OCI-LY7 (cell line): ENCODE data around the gene CNTN4. TPM values are rescaled to one million over a fixed set of nuclear protein-coding genes. Genes with fewer than 3 reads are reported as not detected.

ENCODE experiments used
- BruUV-seq: library from RNA; stranded (reverse); fragments of 400-500 nt; replicated peaks from 2 replicates; lab custom pipeline; 2021; lab: Mats Ljungman, UMichigan
- CTCF ChIA-PET: fragments of 300-600 bp; sonication (Branson Sonifier 250); formaldehyde crosslinking; loops from one replicate; lab custom pipeline; 2022; ENCODE audit warnings: antibody characterized with exemption; ENCODE audit not compliant: unreplicated experiment; lab: Charles Lee
- POLR2A ChIA-PET: fragments of 300-600 bp; sonication (Branson Sonifier 250); formaldehyde crosslinking; loops from one replicate; lab custom pipeline; 2022; ENCODE audit warnings: antibody characterized with exemption; lab: Charles Lee
- DNase-seq: peaks from one replicate; pipeline ENCODE4 v3.0.0-alpha.2; 2015; ENCODE audit warnings: low spot score
- H2AFZ ChIP-seq: fragments of 200-600 bp; sonication (generic), shearing (Covaris generic); 2 replicates; pipeline ENCODE4 v1.6.1; 2014; ENCODE audit warnings: mild to moderate bottlenecking, antibody characterized with exemption, low read length, moderate library complexity
- H3K27ac ChIP-seq: fragments of 200-600 bp; sonication (generic); 2 replicates; pipeline ENCODE4 v1.5.1; 2014; ENCODE audit warnings: mixed run types, low read depth, mild to moderate bottlenecking, moderate library complexity, low read length, inconsistent platforms; ENCODE audit not compliant: poor library complexity, severe bottlenecking
- H3K36me3 ChIP-seq: fragments of 200-600 bp; sonication (generic); 2 replicates; pipeline ENCODE4 v1.6.1; 2014; ENCODE audit warnings: mild to moderate bottlenecking, antibody characterized with exemption, low read length, moderate library complexity, mixed read lengths; ENCODE audit not compliant: insufficient read depth
- H3K4me1 ChIP-seq: fragments of 200-600 bp; sonication (generic); 2 replicates; pipeline ENCODE4 v1.5.1; 2014; ENCODE audit warnings: mild to moderate bottlenecking, low read length; ENCODE audit not compliant: insufficient read depth, poor library complexity, severe bottlenecking
- H3K4me2 ChIP-seq: fragments of 200-600 bp; sonication (generic); 2 replicates; pipeline ENCODE4 v1.6.1; 2014; ENCODE audit warnings: mild to moderate bottlenecking, low read length
- H3K4me3 ChIP-seq: fragments of 200-600 bp; sonication (generic); 2 replicates; pipeline ENCODE4 v1.5.1; 2014; ENCODE audit warnings: mild to moderate bottlenecking, low read depth, low read length; ENCODE audit not compliant: poor library complexity, severe bottlenecking
- H3K79me2 ChIP-seq: fragments of 200-600 bp; sonication (generic); 2 replicates; pipeline ENCODE4 v1.6.1; 2016; ENCODE audit warnings: low read depth, mild to moderate bottlenecking, low read length, moderate library complexity, mixed read lengths; ENCODE audit not compliant: insufficient read depth
- H3K9me2 ChIP-seq: fragments of 200-600 bp; sonication (generic); 2 replicates; pipeline ENCODE4 v1.6.1; 2016; ENCODE audit warnings: mild to moderate bottlenecking, low read length, mixed read lengths; ENCODE audit not compliant: insufficient read depth
- H3K9me3 ChIP-seq: fragments of 200-600 bp; sonication (generic); 2 replicates; pipeline ENCODE4 v1.6.1; 2014; ENCODE audit warnings: mild to moderate bottlenecking, mixed run types, low read length, mixed read lengths
- H4K20me1 ChIP-seq: fragments of 200-600 bp; sonication (generic); 2 replicates; pipeline ENCODE4 v1.6.1; 2014; ENCODE audit warnings: mild to moderate bottlenecking, antibody characterized with exemption, low read length, moderate library complexity, mixed read lengths; ENCODE audit not compliant: insufficient read depth
- CTCF ChIP-seq: fragments of 200-600 bp; sonication (generic); conservative IDR thresholded peaks from 2 replicates; pipeline ENCODE4 v1.5.1; 2014; ENCODE audit warnings: mild to moderate bottlenecking, antibody characterized with exemption, low read length, moderate library complexity, mixed read lengths
- EZH2phosphoT487 ChIP-seq: fragments of 200-600 bp; sonication (generic); IDR thresholded peaks from 2 replicates; pipeline ENCODE4 v1.6.1; 2018; ENCODE audit warnings: low read depth, borderline replicate concordance, mild to moderate bottlenecking, mixed run types, antibody characterized with exemption, low read length, moderate library complexity, mixed read lengths
- intact Hi-C: fragments of 100-400 bp; cut with micrococcal nuclease; formaldehyde crosslinking; loops from one replicate; pipeline ENCODE4 v1.10.0; 2022; ENCODE audit not compliant: unreplicated experiment
- total RNA-seq, 2 experiments: library from RNA; depleted of rRNA in 1 of 2; stranded (reverse); fragments of >200 nt in 1 of 2; shearing (Covaris generic) in 1 of 2; gene quantifications; 2 replicates each; pipeline ENCODE4 v1.2.3, GENCODE V29; 2014 to 2022

CNTN4 gene
- total RNA-seq, 2 experiments from 2014 or later: not detected

GRCh38 chr3:2578560-2578959, 479.9 kb downstream of the CNTN4 start:
- no TSS peak for BruUV-seq
- intact Hi-C loops: no loop called here
- CTCF ChIA-PET: no interaction called here

GRCh38 chr3:2579206-2579605, 480.5 kb downstream of the CNTN4 start:
- H3K4me2 ChIP-seq: no peak overlapping the region
- no TSS peak for BruUV-seq
- TF ChIP-seq CTCF (no peak), EZH2phosphoT487 (no peak)
- H4K20me1 ChIP-seq: no peaks in the 10 kb centered on the region
- H3K36me3 ChIP-seq: no peaks in the 10 kb centered on the region
- no peak overlapping the region for H2AFZ ChIP-seq
- intact Hi-C loops: no loop called here
- CTCF ChIA-PET: no interaction called here
- H3K9me2 ChIP-seq: no peaks in the 10 kb centered on the region
- no peak for DNase-seq
- no peak overlapping the region for H3K4me3 ChIP-seq
- no peaks in the 10 kb centered on the region for H3K79me2 ChIP-seq
- H3K9me3 ChIP-seq: no peaks in the 10 kb centered on the region
- POLR2A ChIA-PET: interaction anchor here (0.7 kb wide), 1 partner anchor 14 kb away, joined by 4 read pairs; no protein-coding TSS in a partner anchor
- H3K4me1 ChIP-seq: no peaks in the 10 kb centered on the region
- no peak overlapping the region for H3K27ac ChIP-seq

More at GRCh38 chr3:2578560-2578959, 479.9 kb downstream of the CNTN4 start:
- Histone ChIP-seq H3K4me3 (no peak overlapping the region), H3K36me3 (no peaks in the 10 kb centered on the region), H3K9me3 (no peaks in the 10 kb centered on the region), H3K4me1 (no peaks in the 10 kb centered on the region), H4K20me1 (no peaks in the 10 kb centered on the region), H2AFZ (no peak overlapping the region), H3K9me2 (no peaks in the 10 kb centered on the region), H3K79me2 (no peaks in the 10 kb centered on the region), H3K4me2 (no peak overlapping the region), H3K27ac (no peak overlapping the region)
- TF ChIP-seq CTCF (no peak), EZH2phosphoT487 (no peak)
- POLR2A ChIA-PET: no interaction called here
- no peak for DNase-seq

GRCh38 chr3:2583046-2583445, 484.4 kb downstream of the CNTN4 start:
- no peaks in the 10 kb centered on the region for H3K36me3 ChIP-seq
- CTCF ChIA-PET: no interaction called here

More at GRCh38 chr3:2583046-2583445, 484.4 kb downstream of the CNTN4 start:
- H3K9me2 ChIP-seq: no peaks in the 10 kb centered on the region
- H3K27ac ChIP-seq: no peak overlapping the region
- no peak overlapping the region for H3K4me2 ChIP-seq
- no peaks in the 10 kb centered on the region for H3K4me1 ChIP-seq
- TF ChIP-seq CTCF (no peak), EZH2phosphoT487 (no peak)
- no peaks in the 10 kb centered on the region for H4K20me1 ChIP-seq
- no TSS peak for BruUV-seq
- H3K9me3 ChIP-seq: no peaks in the 10 kb centered on the region
- H2AFZ ChIP-seq: no peak overlapping the region
- intact Hi-C loops: no loop called here
- no peak for DNase-seq
- POLR2A ChIA-PET: no interaction called here
- no peaks in the 10 kb centered on the region for H3K79me2 ChIP-seq
- H3K4me3 ChIP-seq: no peak overlapping the region
